C4-2B (cell line): ENCODE measurements around the gene RASSF7.

Source experiments
- H3K27ac ChIP-seq: fragments of 450-650 bp; 2 replicates; pipeline ENCODE4 v1.5.1; 2017
- CTCF ChIP-seq: fragments of 450-650 bp; conservative IDR thresholded peaks from 2 replicates; pipeline ENCODE4 v1.5.1; 2017; ENCODE audit warnings: mild to moderate bottlenecking
- ZFX ChIP-seq: fragments of 450-650 bp; IDR thresholded peaks from 2 replicates; pipeline ENCODE4 v1.6.1; 2017

The RASSF7 gene

GRCh38 chr11:592501-592900 lies 31.7 kb downstream of the RASSF7 start:
- no peak overlapping the region for H3K27ac ChIP-seq
- TF ChIP-seq CTCF (no peak), ZFX (no peak)

GRCh38 chr11:592918-593317 lies 32.1 kb downstream of the RASSF7 start:
- no peak for TF ChIP-seq ZFX
- TF ChIP-seq CTCF: no peak
- no peak overlapping the region for H3K27ac ChIP-seq

- TF ChIP-seq ZFX (no peak), CTCF (no peak)
- no peak overlapping the region for H3K27ac ChIP-seq
Measured at GRCh38 chr11:593347-593746, 32.6 kb downstream of the RASSF7 start.

- H3K27ac ChIP-seq: no peak overlapping the region
- TF ChIP-seq CTCF (no peak), ZFX (no peak)
Measured at GRCh38 chr11:595400-595799, 34.6 kb downstream of the RASSF7 start.

- H3K27ac ChIP-seq: no peak overlapping the region
- TF ChIP-seq CTCF (no peak), ZFX (no peak)
Measured at GRCh38 chr11:596374-596773, 35.6 kb downstream of the RASSF7 start.

- H3K27ac ChIP-seq: no peak overlapping the region
- TF ChIP-seq CTCF (no peak), ZFX (no peak)
Measured at GRCh38 chr11:597166-597725, 36.5 kb downstream of the RASSF7 start.

GRCh38 chr11:598005-598680 lies 37.4 kb downstream of the RASSF7 start:
- TF ChIP-seq ZFX (no peak), CTCF (no peak)
- no peak overlapping the region for H3K27ac ChIP-seq
